KBM-7 (cell line): ENCODE results near the gene HS3ST2.
"Not testable (repeated sequence)": the region's sequence is repeated elsewhere in the genome, so short reads cannot be mapped to it uniquely, and the experiment has no call there.

Source experiments
- DNase-seq: peaks from one replicate; pipeline ENCODE4 v3.0.0-alpha.2; 2015
- in situ Hi-C: fragments of 300-500 bp; cut with MboI; formaldehyde crosslinking; loops from 2 replicates; pipeline ENCODE4 v1.14.3; 2020; ENCODE audit warnings: low sequenced_read_pairs, low pct_unique_long_range_greater_than_20kb, mixed read lengths

Gene HS3ST2

GRCh38 chr16:22923491-22923890 lies 109.5 kb downstream of the HS3ST2 start:
- no peak for DNase-seq
- in situ Hi-C loops = no loop called here

DNA sequence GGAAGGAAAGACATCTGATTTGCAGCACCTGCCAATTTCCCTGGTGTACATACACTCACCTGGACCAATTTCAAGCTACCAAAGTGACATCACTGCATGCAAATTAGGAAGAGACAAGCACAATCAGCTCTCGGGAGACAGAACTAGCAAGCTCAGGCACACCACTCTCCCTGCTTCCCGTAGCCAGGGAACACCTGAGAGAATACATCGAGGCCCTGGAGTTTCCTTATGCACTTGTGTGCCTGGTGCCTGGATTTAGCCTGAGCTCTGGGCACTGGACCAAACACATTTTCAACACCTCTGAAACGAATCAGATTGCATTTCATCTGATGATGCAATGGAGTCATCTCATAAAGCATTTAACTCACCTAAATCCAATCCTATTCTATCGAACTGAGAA lies 110.5 kb downstream of the HS3ST2 start:
- in situ Hi-C loops = no loop called here
- DNase-seq = no peak

- in situ Hi-C loops = no loop called here
These were observed 112.3 kb downstream of the HS3ST2 start for GRCh38 chr16:22926105-22926751.

DNA sequence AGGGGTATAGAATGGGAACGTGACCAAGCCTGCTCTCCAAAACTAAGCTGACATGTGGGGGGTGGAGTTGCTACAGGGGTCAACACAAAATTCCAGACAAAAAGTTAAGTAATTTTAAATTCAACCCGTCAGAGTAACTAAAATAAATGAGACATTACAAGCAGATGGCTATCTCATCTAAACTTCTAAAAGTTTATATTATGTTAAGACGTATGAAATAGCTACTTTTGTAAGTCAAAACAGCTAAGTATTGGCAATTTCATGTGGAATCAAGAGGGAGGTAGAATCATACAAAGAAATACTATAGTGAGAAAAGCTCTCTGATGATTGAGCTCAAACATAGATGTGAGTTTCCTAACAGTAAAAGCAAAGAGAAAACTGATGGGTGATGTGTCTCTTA lies 113.3 kb downstream of the HS3ST2 start:
- in situ Hi-C loops = no loop called here
- no peak for DNase-seq

More at GRCh38 chr16:22926105-22926751, 112.3 kb downstream of the HS3ST2 start:
- no peak for DNase-seq

GRCh38 chr16:22928882-22929435 lies 115.0 kb downstream of the HS3ST2 start:
- in situ Hi-C loops = no loop called here
- no peak for DNase-seq

GRCh38 chr16:22929461-22929860 lies 115.5 kb downstream of the HS3ST2 start:
- in situ Hi-C loops = no loop called here
- no peak for DNase-seq

DNA sequence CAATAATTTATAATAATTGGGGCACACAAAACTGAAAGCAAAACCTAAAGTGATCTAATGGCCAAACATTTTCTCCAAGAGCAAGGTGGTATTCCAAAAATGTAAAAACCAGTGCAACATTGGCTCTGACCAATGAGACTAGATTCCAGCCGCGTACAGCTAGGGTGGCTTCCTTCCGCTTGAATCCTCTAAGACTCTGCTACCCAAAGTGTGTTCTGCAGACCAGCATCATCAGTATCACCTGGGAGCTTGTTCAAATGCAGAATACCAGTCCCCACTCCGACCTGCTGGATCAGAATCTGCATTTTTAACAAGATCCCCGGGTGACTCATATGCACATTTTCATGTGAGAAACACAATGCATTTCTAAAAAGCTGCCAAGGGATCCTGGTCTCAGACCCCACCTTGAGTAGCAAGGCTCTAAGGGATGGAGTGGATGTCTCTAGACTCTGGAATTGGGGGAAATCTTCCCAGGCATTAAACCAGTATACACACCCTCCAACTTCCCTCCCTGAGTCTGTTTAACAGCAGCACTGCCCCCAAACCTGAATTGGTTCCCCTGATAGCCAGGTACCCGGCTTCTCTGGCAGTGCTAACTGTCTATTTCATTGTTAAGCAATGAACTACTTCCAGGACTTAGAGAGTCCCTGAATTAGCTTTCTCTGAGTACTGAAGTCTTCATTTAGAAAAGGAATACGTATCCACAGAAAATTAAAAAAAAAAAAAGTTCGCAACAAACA lies 118.2 kb downstream of the HS3ST2 start:
- no peak for DNase-seq

DNA sequence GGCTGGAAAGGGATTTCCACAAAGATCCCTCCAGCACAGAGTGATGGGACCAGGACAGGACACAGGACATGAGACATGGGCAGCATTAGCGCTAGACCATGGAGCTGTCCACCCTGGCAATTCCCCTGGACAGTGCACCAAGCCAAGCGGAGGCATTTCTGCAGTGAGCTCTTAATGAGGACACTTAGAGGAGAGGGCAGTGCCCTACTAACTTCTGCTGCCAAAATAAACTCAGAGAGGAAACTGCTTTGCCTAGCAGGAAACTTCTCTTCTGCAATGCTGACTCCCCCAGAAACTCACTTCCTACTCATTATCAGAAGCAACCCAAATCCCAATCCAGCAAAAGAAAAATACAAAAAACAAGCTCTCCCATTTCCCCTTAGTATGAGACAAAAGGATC lies 119.2 kb downstream of the HS3ST2 start:
- DNase-seq = peak; percentile 59
- in situ Hi-C loops = no loop called here

More for the DNA sequence above, 118.2 kb downstream of the HS3ST2 start:
- in situ Hi-C loops = no loop called here

DNA sequence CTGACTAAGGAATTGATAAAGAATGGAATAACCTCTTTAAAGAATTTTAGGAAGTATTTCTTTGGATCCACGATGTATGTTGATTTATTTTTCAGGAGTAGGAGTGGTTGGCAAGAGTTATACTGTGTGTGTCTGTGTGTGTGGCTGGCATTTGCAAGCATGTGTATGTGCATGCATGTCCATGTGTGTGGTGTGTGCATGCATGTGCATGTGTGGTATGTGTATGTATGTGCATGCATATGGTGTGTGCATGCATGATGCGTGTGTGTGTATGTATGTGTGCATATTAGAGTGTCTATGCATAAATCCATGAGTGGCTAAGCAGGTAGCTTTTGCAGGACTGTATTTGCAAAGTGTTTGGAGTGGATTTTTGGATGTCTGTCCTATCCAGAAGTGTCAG lies 120.8 kb downstream of the HS3ST2 start:
- in situ Hi-C loops = no loop called here
- DNase-seq = no peak

DNA sequence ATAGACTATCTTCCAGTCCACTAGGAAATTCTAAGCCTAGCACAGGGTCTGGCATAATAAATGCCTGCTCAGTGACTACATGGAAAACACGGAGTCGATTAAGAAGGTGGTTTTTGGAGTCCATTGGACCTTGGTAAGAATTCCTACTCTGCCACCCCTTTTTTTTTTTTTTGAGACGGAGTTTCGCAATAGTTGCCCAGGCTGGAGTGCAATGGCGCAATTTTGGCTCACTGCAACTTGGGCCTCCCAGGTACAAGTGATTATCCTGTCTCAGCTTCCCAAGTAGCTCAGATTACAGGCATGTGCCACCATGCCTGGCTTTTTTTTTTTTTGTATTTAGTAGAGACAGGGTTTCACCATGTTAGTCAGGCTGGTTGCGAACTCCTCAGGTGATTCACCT lies 123.2 kb downstream of the HS3ST2 start:
- in situ Hi-C loops = no loop called here
- DNase-seq = no peak

DNA sequence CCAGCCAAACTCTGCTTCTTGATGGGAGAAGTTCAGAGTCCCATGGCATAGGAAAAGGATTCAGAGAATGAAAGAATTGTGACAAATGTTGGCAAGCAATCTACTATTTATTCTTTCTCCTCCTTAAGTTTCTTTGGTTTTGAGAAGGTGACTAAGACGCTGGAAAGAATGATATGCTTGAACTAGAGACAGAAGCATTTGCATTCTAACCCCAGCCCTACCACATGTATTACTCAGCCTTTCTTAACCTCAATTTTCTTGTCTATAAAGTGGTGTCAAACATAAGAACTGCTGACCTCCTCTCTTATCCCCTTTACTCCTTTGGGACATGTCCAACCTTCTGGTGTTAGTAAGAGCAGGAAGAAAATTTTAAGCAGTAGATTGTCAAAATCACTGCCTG lies 124.7 kb downstream of the HS3ST2 start:
- in situ Hi-C loops = no loop called here

GRCh38 chr16:22939744-22940363 lies 125.9 kb downstream of the HS3ST2 start:
- DNase-seq, in situ Hi-C loops: not testable (repeated sequence)

More for the DNA sequence above, 124.7 kb downstream of the HS3ST2 start:
- no peak for DNase-seq

GRCh38 chr16:22941970-22942501 lies 128.1 kb downstream of the HS3ST2 start:
- in situ Hi-C loops = no loop called here

DNA sequence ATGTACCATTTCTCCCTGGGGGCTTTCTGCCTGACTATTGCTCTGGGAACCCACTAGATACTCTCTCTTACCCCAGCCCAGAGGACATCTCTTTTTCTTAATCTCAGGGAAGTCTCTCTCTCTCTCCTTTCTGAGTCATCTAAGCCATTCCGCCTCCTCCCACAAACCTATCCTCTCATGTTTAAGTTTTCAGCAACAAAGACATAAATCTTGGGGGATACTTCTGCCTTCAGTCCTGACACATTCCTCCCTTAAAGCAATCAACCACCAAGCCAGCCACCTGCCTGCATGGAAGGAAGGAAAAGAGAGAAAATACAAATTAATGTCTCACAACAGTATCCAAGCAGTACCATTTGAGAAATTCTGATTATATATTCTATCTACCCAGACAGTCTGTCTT lies 128.8 kb downstream of the HS3ST2 start:
- DNase-seq = no peak
- in situ Hi-C loops = no loop called here

More at GRCh38 chr16:22941970-22942501, 128.1 kb downstream of the HS3ST2 start:
- no peak for DNase-seq

- no peak for DNase-seq
- in situ Hi-C loops = no loop called here
These were observed 131.4 kb downstream of the HS3ST2 start for GRCh38 chr16:22945361-22945760.

- DNase-seq = no peak
- in situ Hi-C loops = no loop called here
These were observed 132.5 kb downstream of the HS3ST2 start for GRCh38 chr16:22946433-22946832.

- DNase-seq = no peak
- in situ Hi-C loops = no loop called here
These were observed 134.2 kb downstream of the HS3ST2 start for GRCh38 chr16:22948058-22948602.

DNA sequence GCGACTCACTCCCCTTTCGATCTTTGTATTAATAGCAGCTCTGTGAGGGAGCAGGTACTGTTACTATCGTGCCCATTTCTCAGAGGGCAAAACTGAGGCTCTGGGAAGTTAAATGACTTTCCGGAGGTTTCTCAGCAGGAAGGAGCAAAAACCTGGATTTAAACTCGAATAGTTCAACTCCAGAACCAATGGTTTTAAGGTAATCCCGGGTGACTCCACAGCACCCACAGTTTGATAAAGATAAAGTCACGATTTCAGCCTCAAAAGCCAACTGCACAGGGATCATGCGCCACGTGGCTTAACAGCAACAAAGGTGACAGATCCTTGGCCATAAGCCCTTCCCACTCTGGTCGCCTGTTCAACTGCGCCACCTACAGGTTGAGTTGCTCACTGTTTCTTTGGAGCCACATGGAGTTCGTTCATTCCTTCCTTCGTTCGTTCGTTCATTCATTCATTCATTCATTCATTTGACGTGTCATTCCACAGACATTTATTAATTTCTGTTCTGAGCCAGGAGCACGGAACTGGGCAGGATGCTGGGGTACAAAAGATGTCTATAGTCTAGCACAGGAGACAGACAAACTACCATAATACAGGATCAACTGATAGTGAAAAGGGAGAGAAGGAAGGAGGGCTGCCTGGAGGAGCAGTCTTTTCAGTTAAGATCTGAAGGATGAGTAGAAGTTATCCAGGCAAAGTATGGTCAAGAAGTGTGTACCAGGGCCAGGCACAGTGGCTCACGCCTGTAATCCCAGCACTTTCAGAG lies 134.8 kb downstream of the HS3ST2 start:
- peak; percentile 83 for DNase-seq
- in situ Hi-C loops = no loop called here
